HG02623 (cell line): ENCODE data around the gene JAK2.
"Not testable (repeated sequence)": the region's sequence is repeated elsewhere in the genome, so short reads cannot be mapped to it uniquely, and the experiment has no call there.

Experiments
- ATAC-seq: cut with Tn5 transposase; IDR thresholded peaks from one replicate; pipeline ENCODE4 v1.9.1; 2021; ENCODE audit warnings: moderate library complexity; ENCODE audit not compliant: unreplicated experiment

The JAK2 gene

DNA sequence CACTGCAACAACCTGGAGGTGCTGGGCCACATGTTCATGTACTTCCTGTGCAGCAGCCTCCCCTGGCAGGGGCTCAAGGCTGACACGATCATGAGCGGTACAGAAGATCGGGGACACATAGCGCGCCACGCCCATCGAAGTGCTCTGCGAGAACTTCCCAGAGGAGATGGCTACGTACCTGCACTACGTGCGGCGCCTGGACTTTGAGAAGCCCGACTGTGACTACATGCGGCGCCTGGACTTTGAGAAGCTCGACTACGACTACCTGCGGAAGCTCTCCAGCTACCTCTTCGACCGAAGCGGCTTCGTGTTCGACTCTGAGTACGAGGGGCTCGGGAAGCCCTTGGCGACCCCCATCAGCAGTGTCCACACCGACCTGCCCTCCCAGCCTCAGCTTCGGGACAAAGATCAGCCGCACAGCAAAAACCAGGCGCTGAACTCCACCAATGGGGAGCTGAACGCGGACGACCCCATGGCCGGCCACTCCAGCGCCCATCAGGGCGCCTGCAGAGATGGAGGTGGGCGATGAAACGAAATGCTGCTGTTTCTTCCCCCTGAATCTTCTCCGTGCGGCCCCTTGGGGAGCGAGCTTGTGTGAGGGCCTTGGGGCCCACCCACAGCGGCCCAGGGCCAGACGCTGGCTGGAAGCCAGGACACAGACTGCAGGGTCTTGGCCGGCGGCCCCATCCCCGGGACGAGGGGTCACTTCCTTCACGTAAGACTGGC is 56.5 kb downstream of the JAK2 start:
- ATAC-seq: no peak

DNA sequence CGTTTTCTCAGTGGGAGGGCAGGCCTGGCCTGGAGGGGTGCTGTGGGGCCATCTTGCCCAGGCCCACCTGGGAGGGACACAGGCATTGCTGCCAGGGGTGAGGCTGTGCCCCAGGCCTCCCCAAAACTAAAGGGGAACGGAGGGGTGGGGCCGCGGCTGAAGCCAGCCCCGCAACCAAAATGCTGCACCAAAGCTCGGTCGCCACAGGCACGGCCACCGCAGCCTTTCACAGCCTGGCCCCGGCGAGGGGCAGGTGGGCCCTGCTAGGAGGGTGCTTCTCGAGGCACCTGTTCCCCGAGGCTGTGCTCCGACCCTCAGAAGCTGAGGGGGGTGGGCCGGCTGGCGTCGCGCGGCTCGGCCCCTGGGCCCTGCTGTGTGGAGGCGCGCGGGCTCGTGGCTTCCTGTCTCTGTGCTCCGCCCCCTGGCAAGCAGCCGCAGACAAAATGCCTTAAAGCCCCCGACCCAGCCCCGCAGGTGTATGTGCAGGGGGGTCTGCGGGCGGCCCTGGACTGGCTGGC is 57.6 kb downstream of the JAK2 start:
- ATAC-seq: no peak

GRCh38 chr9:5043381-5043780 is 58.3 kb downstream of the JAK2 start:
- ATAC-seq: no peak

GRCh38 chr9:5044160-5044559 is 59.1 kb downstream of the JAK2 start:
- ATAC-seq: no peak

DNA sequence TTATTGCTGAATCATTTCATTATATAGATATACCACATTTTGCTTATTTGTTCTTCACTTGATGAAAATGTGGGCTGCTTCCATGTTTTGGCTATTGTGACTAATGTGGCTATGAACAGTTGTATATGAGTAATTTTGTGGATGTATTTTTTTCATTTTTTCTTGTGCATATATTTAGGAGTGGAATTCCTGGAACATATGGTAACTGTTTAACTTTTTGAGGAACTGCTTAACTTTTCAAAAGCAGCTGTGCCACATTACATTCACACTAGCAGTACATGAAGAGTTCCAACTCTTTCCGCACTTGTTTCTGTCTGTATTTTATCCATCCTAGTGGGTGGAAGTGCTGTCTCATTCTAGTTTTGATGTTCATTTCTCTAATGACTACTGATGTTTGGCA is 67.8 kb downstream of the JAK2 start:
- ATAC-seq: no peak

- ATAC-seq: no peak
Observed at GRCh38 chr9:5062631-5063030, 77.6 kb downstream of the JAK2 start.

DNA sequence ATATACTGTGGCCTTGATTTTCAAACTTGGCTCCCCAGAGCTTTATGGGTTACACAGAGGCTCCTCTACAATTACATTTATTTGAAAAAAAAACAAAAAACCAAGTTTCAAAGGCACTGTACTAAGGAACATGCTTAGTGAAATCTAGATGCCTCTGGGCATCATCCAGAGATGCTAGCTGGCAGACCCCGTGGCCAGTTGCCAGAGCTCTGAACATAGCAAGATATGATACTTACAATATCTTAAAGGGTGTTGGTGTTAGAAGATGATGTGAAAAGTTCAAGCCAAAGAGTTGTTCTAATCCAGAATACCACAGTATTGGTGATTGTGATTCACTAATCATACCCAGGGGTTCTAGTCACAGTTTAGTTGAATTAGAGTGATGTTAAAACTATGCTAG is 87.8 kb downstream of the JAK2 start:
- ATAC-seq: no peak

DNA sequence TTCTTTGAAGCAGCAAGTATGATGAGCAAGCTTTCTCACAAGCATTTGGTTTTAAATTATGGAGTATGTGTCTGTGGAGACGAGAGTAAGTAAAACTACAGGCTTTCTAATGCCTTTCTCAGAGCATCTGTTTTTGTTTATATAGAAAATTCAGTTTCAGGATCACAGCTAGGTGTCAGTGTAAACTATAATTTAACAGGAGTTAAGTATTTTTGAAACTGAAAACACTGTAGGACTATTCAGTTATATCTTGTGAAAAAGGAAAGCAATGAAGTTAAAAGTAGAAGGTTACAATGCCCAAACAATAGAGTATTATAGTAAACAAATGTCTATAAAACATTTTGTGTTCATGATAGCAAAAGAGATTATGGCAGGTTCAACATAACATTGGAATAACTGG is 88.6 kb downstream of the JAK2 start:
- ATAC-seq: no peak

- no peak for ATAC-seq
Observed at GRCh38 chr9:5085993-5086392, 100.9 kb downstream of the JAK2 start.

GRCh38 chr9:5089737-5090136 is 104.7 kb downstream of the JAK2 start:
- ATAC-seq: no peak

DNA sequence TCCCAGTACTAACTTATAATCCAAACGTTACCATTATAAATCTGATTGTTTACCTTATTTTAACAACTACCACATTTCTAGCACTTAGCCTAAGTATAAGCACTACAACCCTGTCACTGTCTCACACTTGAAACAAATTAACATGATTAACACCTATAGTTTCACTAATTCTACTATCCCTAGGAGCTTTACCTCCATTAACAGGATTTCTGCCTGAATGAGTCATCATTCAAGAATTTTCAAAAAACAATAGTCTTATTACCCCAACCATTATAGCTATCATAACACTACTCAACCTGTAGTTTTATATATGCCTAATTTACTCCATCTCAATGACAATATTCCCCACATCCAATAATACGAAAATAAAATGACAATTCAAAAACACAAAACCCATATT is 110.7 kb downstream of the JAK2 start:
- no peak for ATAC-seq

GRCh38 chr9:5099466-5099865 is 114.4 kb downstream of the JAK2 start:
- no peak for ATAC-seq

DNA sequence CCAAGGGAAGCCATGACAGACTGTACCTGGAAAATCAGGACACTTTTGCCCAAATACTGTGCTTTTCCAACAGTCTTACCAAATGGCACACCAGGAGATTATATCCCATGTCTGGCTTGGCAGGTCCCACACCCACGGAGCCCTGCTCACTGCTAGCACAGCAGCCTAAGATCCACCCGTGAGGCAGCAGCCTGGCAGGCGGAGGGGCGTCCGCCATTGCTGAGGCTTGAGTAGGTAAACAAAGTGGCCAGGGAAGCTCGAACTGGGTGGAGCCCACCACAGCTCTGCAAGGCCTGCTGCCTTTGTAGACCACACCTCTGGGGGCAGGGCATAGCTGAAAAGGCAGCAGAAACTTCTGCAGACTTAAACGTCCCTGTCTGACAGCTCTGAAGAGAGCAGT is 116.1 kb downstream of the JAK2 start:
- ATAC-seq: not testable (repeated sequence)

- not testable (repeated sequence) for ATAC-seq
Observed at GRCh38 chr9:5106517-5106916, 121.4 kb downstream of the JAK2 start.

DNA sequence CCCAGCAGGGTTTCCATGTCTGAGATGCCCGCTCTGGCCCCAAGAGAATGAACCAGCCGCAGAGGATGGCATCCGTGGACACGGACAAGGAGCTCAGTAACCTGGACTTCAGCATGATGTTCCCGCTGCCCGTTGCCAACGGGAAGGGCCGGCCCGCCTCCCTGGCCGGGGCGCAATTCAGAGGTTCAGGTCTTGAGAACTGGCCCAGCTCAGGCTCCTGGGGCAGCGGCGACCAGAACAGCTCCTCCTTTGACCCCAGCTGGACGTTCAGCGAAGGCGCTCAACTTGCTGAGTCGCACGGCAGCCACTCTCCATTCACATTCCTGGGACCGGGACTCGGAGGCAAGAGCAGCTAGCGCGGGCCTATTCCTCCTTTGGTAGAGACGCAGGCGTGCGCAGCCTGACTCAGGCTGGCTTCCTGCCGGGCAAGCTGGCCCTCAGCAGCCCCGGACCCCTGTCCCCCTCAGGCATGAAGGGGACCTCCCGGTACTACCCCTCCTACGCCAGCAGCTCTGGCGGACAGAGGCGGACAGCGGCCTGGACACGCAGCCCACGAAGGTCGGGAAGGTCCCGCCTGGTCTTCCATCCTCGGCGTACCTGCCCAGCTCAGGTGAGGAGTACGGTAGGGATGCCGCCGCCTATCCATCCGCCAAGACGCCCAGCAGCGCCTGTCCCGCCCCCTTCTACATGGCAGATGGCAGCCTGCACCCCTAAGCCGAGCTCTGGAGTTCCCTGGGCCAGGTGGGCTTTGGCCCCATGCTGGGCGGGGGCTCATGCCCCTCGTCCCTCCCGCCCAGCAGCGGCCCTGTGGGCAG is 126.0 kb downstream of the JAK2 start:
- ATAC-seq: no peak

DNA sequence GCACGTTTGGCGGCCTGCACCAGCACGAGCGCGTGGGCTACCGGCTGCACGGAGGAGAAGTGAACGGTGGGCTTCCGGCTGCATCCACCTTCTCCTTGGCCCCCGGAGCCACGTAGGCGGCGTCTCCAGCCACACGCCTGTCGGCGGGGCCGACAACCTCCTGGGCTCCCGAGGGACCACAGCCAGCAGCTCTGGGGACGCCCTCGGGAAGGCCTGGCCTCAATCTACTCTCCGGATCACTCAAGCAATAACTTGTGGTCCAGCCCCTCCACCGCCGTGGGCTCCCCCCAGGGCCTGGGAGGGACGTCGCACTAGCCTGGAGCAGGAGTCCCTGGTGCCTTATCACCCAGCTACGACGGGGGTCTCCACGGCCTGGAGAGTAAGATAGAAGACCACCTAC is 126.6 kb downstream of the JAK2 start:
- ATAC-seq: no peak

DNA sequence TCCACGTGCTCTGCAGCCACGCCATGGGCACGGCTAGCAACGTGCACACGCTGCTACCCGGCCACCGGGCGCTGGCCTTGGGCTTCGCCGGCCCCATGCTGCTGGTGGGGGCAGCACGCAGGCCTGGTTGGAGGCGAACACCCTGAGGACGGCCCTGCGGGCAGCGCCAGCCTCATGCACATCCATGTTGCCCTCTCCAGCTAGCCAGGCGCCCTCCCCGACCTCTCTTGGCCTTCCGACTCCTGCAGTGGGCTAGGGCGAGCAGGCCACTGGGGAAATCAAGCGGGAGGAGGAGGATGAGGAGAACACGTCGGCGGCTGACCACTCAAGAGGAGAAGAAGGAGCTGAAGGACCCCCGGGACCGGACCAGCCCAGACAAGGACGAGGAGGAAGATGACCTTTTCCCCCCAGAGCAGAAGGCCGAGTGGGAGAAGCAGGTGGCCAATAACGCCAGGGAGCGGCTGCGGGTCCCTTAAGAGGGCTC is 127.1 kb downstream of the JAK2 start:
- no peak for ATAC-seq

DNA sequence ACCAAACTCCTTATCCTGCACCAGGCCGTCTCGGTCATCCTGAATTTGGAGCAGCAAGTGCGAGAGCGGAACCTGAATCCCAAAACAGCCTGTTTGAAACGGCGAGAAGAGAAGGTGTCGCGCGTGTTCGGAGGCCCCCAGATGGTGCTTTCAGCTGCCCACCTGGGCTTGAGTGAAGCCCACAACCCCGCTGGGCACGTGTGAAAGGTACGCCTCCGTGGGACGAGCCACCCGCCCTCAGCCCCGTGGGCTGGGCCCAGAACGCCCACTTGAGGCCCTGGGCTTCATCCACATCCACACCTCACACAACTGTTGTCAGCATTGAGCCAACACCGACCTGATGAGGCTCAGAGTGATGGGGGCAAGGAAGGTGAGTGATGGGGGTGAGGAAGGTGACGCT is 127.6 kb downstream of the JAK2 start:
- ATAC-seq: no peak

DNA sequence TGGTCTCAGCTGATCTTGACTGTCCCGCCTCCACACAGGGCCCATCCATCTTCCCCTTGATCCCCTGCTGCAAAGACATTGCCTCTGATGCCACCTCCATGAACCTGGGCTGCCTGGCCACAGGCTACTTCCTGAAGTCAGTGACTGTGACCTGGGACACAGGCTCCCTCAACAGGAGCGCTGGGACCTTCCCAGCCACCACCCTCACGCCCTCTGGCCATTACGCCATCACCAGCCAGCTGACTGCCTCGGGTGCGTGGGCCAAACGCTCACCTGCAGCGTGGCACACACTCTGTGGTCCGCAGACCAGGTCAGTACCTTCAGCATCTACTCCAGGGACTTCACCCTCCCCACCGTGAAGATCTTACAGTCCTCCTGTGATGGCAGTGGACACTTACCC is 128.5 kb downstream of the JAK2 start:
- ATAC-seq: no peak

DNA sequence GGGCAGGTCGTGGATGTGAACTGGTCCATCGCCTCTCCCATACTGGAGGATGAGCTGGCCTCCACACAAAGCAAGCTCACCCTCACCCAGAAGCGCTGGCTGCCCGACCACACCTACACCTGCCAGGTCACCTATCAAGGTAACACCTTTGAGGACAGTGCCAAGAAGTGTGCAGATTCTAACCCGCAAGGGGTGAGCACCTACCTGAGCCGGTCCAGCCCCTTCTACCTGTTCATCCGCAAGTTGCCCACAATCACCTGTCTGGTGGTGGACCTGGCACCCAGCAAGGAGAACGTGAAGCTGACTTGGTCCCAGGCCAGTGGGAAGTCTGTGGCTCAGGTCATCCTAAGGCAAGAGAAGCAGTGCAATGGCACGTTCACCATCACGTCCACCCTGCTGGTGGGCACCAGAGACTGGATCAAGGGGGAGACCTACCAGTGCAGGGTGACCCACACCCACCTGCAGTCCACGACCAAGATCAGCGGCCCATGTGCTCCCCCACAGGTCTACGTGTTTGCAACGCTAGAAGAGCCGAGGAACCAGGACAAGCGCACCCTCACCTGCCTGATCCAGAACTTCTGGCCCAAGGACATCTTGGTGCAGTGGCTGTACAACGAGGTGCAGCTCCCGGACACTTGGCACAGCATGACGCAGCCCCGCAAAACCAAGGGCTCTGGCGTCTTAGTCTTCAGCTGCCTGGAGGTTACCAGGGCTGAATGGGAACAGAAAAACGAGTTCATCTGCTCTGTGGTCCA is 129.1 kb downstream of the JAK2 start:
- ATAC-seq: no peak

- no peak for ATAC-seq
Observed at GRCh38 chr9:5122116-5122515, 137.0 kb downstream of the JAK2 start.
